Spleen (tissue), 7 donors: ENCODE results near the gene ZNF775.

Experiments used
- POLR2AphosphoS5 ChIP-seq, 3 donors: sonication (generic); formaldehyde crosslinking; IDR thresholded peaks; one replicate each; pipeline ENCODE4 v1.5.1; 2017; ENCODE audit warnings: antibody characterized with exemption in 3 of 3
- TF ChIP-seq, protein P1 (sequence below), 11 experiments: fragments of 200-600 bp in 7 of 11; fragments of 450-650 bp in 4 of 11; sonication (generic) in 4 of 11; IDR thresholded peaks in 8 of 11; conservative IDR thresholded peaks in 3 of 11; 1 replicate in 7 of 11; 2 replicates in 4 of 11; pipeline versions ENCODE4 v1.4.0 to v1.8.0; 2016 to 2021; ENCODE audit warnings: antibody characterized with exemption in 11 of 11, inconsistent platforms in 4 of 11, mild to moderate bottlenecking in 1 of 11
- donor health status: DM: no; HTN: no; CAD: no; lungs with moderate emphysema.
- donor health status: DM: no; HTN: no; CAD: no.
- donor health status: DM: no; HTN: no; CAD: no.

- TF ChIP-seq, protein P1, sequence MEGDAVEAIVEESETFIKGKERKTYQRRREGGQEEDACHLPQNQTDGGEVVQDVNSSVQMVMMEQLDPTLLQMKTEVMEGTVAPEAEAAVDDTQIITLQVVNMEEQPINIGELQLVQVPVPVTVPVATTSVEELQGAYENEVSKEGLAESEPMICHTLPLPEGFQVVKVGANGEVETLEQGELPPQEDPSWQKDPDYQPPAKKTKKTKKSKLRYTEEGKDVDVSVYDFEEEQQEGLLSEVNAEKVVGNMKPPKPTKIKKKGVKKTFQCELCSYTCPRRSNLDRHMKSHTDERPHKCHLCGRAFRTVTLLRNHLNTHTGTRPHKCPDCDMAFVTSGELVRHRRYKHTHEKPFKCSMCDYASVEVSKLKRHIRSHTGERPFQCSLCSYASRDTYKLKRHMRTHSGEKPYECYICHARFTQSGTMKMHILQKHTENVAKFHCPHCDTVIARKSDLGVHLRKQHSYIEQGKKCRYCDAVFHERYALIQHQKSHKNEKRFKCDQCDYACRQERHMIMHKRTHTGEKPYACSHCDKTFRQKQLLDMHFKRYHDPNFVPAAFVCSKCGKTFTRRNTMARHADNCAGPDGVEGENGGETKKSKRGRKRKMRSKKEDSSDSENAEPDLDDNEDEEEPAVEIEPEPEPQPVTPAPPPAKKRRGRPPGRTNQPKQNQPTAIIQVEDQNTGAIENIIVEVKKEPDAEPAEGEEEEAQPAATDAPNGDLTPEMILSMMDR (IDR thresholded peaks at IDR 0.05 in 8 of 11, conservative IDR thresholded peaks at IDR 0.05 in 3 of 11), result peak; percentile 73 to 94 (median 85)
- TF ChIP-seq POLR2AphosphoS5 (IDR thresholded peaks at IDR 0.05), result peak in 2 of 3 donors; percentile 53 to 63
These were observed 42.0 kb downstream of the ZNF775 start for GRCh38 chr7:150420987-150421674.
